ENCODE results near the gene MPHOSPH9. TPM values are rescaled to one million over a fixed set of nuclear protein-coding genes. Genes with fewer than 3 reads are reported as not detected.
A peak's percentile ranks its signal among the peaks of the same experiment; 100 is the strongest.

MPHOSPH9 gene
- total and polyA plus RNA-seq, 2 of the 13 experiments (the other 11 are each of a cell fraction or from before 2014, with no cell fraction given): 20.3 to 63.4 TPM

GRCh38 chr12:123232807-123233504 is at the start of gene MPHOSPH9, which contains the start of gene MTRFR (continued):
- TF ChIP-seq ZFP36 (IDR thresholded peaks at IDR 0.05; ENCODE audit: borderline replicate concordance, low read depth, low read length, partially characterized antibody) (no peak), MATR3 (CRISPR knock-in tag; IDR thresholded peaks at IDR 0.05) (no peak), MYC (CRISPR knock-in tag; IDR thresholded peaks at IDR 0.05; ENCODE audit: borderline replicate concordance) (peak; percentile 92), MAFG (CRISPR knock-in tag; IDR thresholded peaks at IDR 0.05) (no peak), STAT5B (CRISPR knock-in tag; IDR thresholded peaks at IDR 0.05) (no peak), SRSF4 (IDR thresholded peaks at IDR 0.05; ENCODE audit: low read depth, low read length, poor library complexity, severe bottlenecking) (no peak), ZNF460 (CRISPR knock-in tag; IDR thresholded peaks at IDR 0.05; ENCODE audit: borderline replicate concordance) (no peak), ZSCAN5A (CRISPR knock-in tag; IDR thresholded peaks at IDR 0.05; ENCODE audit: borderline replicate concordance) (0 out of 2 replicates have a peak, but pooled peaks have one; percentile 71), ZNF350 (CRISPR knock-in tag; IDR thresholded peaks at IDR 0.05; ENCODE audit: borderline replicate concordance, low read depth) (peak; percentile 75), ZNF501 (CRISPR knock-in tag; IDR thresholded peaks at IDR 0.05) (peak; percentile 88), HMG20B (CRISPR knock-in tag; conservative IDR thresholded peaks at IDR 0.05) (peak; percentile 72; the same call in 1 of the 2 replicates), POLR2AphosphoS5 (IDR thresholded peaks at IDR 0.05; ENCODE audit: low read depth, low read length) (peak; percentile 97), GATAD1 (CRISPR knock-in tag; IDR thresholded peaks at IDR 0.05) (peak; percentile 73; the same call in 1 of the 2 replicates), PREB (CRISPR knock-in tag; IDR thresholded peaks at IDR 0.05) (no peak), ZNF30 (CRISPR knock-in tag; IDR thresholded peaks at IDR 0.05) (no peak), PRDM4 (CRISPR knock-in tag; IDR thresholded peaks at IDR 0.05; ENCODE audit: borderline replicate concordance) (peak; percentile 37; the same call in 1 of the 2 replicates), ZBTB49 (CRISPR knock-in tag; IDR thresholded peaks at IDR 0.05; ENCODE audit: borderline replicate concordance) (peak; percentile 47; the same call in 1 of the 2 replicates), STAG1 (CRISPR knock-in tag; IDR thresholded peaks at IDR 0.05) (0 out of 2 replicates have a peak, but pooled peaks have one; percentile 20), TFDP1 (CRISPR knock-in tag; IDR thresholded peaks at IDR 0.05; ENCODE audit: borderline replicate concordance) (peak; percentile 89), MBNL3 (CRISPR knock-in tag; conservative IDR thresholded peaks at IDR 0.05) (no peak), ZNF772 (CRISPR knock-in tag; IDR thresholded peaks at IDR 0.05) (no peak)
